ENCODE results near the gene CHL1.

Gene CHL1

GRCh38 chr3:418239-418929 lies 221.8 kb downstream of the CHL1 start:
- no peak for DNase-seq

DNA sequence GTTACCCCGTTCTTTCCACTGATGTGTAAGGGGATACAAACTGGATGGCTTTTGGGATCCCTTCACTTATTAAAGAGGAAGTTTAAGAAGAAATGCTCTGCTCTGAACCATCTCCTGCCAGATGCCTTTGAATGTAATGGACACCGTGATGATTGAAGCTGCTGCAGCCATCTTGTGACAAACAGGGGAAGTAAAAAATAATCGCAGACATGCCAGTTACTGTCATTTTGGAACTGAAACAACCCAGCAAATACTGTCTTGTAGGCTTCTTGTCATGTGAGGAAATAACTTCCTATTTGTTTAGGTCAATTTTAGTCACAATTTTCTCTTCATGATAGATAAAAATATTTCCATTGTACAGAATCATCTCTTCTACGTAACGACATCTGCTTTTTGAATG lies 224.0 kb downstream of the CHL1 start:
- no peak for DNase-seq

- DNase-seq: no peak
Observed at GRCh38 chr3:425079-425478, 228.5 kb downstream of the CHL1 start.

- DNase-seq: no peak
Observed at GRCh38 chr3:426072-426471, 229.5 kb downstream of the CHL1 start.

DNA sequence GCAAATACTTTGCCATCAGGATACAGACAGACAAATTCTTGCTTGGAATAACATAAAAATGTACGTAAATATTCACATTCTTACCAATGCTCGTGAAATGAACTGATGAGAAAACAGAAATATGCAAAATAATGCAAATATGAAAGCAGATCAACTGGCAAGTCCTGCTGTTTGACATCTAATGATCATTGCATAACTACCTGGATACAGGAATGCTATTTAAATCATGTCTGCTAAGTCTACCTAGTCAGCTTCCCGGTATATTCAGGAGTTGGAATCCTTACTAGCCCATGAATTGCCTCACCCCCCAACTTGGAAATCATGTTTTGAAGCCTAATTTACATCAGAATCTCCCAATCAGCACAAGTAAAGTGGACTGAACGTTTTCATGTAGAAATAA lies 230.6 kb downstream of the CHL1 start:
- no peak for DNase-seq

- no peak for DNase-seq
Observed at GRCh38 chr3:430186-430585, 233.6 kb downstream of the CHL1 start.

DNA sequence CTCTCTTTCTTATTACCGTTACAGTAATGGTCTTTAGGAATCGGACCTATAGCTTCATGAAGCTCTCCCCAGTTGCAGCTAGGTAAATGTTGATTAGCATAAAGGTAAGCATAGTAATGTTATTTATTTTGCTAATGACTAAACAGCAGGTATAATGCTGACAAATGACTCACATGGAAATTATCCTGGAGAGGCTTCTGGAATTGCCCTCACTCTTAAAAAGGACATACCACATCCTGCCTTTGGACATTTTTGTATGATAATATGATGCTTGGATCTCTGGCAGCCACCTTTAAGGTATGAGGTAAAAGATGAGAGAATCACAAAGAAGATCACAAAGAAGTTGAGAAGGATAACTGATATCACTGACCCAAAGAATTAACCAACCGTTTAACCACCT lies 238.6 kb downstream of the CHL1 start:
- DNase-seq: no peak

GRCh38 chr3:436053-436452 lies 239.5 kb downstream of the CHL1 start:
- DNase-seq: no peak

- DNase-seq: no peak
Observed at GRCh38 chr3:440826-441225, 244.3 kb downstream of the CHL1 start.

GRCh38 chr3:445960-446359 lies 249.4 kb downstream of the CHL1 start:
- no peak for DNase-seq

DNA sequence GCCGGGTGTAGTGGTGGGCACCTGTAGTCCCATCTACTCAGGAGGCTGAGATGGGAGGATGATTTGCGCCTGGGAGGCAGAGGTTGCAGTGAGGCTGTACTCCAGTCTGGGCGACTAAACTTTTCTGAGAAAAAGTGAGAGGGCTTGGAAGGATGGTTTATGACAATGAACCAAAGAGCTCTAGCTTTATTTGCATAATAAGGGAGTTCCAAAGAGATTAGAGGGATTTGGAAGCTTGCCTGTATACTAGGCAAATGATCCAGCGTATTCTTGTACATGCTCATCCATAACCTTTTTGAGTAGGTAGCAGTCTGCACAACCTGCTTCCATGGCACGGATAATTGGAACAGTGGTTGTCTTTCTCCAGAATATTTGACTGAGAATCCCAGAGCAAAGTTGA lies 251.1 kb downstream of the CHL1 start:
- DNase-seq: no peak

- no peak for DNase-seq
Observed at GRCh38 chr3:449711-450110, 253.1 kb downstream of the CHL1 start.

GRCh38 chr3:452221-452620 lies 255.7 kb downstream of the CHL1 start:
- DNase-seq: no peak

GRCh38 chr3:453106-453505 lies 256.5 kb downstream of the CHL1 start:
- no peak for DNase-seq

DNA sequence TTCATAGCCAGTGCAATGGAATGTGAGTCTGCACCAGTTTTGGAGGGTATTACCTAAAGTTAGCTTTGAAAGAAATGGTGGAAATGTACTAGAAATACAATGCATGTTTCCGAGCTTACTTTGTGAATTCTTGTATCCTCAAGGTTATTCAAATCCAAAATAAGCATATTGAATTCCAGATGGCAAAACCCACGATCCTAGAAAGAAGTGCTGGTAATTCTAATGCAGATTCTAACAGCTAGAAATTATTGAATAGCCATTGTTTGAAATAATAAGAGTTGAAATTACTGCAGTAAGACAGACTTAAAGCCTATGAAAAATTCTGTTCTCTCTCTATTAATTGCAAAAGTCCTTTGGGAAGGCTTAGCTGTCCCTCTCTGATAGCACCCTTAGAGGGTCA lies 258.4 kb downstream of the CHL1 start:
- DNase-seq: no peak

DNA sequence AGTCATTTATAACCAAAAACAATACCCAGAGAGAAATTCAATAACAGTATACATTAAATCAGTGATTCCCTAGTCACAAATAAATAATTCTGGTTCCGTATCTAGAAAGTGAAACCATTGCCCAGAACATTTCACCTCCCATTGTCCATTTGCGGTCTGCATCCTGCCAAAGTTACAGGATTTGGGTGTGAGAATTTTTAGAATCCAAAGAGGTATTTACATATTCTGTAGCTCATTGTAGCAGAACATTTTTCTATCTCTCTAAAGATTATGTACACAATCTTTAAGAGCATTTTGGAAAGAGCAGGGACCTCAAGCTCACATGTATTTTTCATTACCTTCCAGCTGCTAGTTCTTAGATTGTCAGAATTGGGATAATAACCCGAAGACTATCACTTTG lies 261.6 kb downstream of the CHL1 start:
- no peak for DNase-seq

DNA sequence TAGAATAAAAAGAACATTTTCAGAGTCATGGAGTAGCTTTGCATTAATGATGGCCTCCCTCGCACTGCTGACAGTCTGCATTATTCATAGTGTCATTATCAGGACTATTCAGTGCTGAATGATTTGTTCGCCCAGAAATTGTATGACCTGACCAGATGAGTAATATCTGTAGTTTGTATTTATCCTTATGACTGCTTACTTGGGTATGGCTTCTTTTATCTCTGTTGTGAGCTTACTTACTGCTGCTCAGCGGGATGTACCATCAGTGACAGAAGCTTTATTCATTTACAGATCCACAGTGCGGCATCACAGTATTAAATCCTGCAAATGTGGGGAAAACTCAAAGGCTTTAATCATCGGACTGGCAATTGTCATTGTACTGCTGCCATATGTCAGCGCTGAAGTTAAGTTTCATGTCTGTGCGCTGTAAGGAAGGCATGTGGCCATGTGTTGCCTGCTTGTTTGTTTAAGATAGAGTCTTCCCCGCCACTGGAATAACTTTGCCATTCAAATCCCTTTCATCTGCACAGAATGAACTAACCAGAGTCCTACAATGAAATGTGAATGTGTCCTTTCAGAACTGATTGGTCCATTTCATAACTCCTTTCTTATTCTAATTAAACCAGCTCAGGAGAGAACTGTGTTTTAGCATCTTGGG lies 262.2 kb downstream of the CHL1 start:
- no peak for DNase-seq
